T-helper 2 cell (primary cell): ENCODE measurements around the gene SLC9A5.

ENCODE experiments used
- DNase-seq, 5 experiments: peaks; one replicate each; pipeline versions ENCODE4 v3.0.0 to v3.0.0-alpha.2; 2012 to 2022

Gene SLC9A5

DNA sequence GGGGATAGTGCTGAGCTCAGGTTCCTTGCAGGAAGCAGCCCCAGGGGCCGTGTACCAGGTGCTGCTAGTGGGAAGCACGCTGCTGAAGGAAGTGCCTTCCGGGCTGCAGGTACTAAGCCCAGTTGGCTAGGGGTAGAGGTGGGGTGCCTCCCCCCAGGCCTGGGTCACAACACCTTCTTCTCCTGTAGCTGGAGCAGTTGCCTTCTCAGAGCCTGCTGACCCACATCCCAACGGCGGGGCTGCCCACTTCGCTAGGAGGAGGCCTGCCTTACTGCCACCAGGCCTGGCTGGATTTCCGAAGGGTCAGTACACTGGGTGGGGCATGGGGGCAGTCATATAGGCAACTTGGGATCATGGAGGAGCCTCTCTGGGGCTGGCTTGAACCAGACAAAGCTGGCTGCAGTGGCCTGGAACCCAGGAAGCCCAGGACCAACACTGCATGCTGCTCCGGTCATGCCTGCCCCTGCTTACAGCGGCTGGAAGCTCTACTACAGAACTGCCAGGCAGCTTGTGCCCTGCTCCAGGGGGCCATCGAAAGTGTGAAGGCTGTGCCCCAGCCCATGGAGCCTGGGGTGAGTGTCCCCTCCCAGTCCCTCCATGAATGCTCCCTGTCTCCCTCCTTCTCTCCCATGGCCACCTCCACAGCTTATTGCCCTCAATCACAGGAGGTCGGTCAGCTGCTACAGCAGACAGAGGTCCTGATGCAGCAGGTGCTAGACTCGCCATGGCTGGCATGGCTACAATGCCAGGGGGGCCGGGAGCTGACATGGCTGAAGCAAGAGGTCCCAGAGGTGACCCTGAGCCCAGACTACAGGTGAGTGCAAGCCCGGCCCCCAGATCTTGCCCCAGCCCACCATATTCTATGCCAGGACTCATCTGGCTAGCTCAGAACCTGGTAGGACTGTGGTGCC is 33.0 kb downstream of the SLC9A5 start:
- DNase-seq: no peak

DNA sequence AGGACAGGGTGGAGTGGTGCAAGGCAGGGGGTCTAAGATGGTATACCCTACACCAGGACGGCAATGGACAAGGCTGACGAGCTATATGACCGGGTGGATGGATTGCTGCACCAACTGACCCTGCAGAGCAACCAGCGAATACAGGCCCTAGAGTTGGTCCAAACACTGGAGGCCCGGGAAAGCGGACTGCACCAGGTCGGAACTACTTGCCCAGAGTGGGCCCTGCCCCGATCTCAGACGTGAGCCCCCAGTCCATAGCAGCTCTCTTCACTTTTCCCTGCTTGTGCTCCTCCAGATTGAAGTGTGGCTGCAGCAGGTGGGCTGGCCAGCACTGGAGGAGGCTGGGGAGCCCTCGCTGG is 33.6 kb downstream of the SLC9A5 start:
- no peak for DNase-seq

DNA sequence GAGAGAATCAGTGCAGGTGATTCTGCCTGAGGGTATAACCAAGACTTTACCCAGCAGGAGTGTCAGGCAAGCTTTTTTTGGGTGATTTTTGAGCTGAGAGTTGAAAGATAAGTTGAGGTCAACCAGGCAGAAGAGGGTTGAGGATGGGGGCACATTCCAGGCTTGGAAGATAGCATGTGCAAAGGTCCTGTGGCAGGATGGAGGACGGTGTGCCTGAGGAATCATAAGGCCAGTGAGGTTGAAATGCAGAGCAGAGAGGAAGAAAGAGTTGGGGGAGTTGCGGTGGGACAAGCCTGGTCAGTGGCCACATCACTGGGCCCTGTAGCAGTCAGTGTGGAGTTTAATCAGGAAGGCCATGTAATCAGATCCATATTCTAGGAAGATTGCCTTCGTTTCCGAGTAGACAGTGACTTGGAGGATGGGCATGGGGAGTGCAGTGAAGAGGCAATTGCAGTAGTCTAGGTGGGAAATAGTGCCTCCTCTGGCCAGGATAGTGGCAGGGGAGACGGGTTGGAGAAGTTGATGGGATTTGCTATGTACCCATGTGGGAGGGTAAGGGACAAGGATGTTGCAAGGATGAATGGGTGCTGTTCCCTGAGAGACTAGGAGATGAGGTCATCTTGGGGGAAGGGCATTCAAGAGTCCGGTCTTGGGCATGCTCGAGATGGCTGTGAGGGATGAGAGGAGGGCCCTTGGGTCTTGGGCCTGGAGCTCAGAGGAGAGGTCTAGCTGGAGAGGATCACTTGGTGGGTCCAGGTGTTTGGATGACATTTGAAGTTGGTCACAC is 34.5 kb downstream of the SLC9A5 start:
- DNase-seq: no peak

DNA sequence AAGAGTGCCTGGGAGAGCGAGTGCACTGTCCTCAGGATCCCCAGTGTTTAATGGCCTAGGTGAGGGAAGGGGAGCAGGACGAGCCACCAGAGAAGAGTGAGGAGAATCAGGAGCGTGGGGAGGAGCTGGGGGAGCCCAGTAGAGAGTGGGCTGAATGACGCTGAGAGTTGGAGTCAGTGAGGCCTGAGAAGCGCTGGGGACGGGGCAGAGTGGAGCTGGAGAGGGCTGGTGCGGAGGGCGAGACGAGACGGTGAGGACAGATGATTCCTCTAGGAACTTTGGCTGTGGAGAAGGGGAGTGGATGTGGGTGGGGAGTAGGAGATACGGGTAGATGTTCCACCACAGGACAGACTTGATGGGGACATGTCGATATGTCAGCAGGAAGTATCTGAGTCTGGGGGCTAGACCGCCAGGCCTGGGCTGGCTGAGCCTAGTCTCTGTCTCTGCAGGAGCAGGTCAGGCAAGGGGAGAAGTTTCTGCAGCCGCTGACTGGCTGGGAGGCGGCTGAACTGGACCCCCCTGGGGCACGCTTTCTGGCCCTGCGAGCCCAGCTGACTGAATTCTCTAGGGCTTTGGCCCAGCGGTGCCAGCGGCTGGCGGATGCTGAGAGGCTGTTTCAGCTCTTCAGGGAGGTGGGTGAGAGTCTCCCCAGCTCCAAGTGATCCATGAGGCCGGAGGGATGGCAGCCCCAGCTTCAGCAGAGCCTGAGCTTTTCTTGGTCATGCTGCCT is 35.2 kb downstream of the SLC9A5 start:
- DNase-seq: no peak

DNA sequence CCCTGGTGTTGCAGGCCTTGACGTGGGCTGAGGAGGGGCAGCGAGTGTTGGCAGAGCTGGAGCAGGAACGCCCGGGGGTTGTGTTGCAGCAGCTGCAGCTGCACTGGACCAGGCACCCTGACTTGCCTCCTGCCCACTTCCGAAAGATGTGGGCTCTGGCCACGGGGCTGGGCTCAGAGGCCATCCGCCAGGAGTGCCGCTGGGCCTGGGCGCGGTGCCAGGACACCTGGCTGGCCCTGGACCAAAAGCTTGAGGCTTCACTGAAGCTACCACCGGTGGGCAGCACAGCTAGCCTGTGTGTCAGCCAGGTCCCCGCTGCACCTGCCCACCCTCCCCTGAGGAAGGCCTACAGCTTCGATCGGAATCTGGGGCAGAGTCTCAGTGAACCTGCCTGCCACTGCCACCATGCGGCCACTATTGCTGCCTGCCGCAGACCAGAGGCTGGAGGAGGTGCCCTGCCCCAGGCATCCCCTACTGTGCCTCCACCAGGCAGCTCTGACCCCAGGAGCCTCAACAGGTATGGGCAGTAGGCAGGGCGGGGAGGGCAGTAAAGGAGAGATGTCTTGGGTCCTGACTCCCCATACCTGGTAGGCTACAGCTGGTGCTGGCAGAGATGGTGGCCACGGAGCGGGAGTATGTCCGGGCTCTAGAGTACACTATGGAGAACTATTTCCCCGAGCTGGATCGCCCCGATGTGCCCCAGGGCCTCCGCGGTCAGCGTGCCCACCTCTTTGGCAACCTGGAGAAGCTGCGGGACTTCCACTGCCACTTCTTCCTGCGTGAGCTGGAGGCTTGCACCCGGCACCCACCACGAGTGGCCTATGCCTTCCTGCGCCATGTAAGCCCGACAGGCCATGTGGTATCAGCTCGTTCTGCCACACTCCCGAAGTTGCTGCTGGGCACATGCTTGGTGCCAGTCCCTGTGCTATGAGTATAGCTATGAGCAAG is 36.2 kb downstream of the SLC9A5 start:
- no peak for DNase-seq

DNA sequence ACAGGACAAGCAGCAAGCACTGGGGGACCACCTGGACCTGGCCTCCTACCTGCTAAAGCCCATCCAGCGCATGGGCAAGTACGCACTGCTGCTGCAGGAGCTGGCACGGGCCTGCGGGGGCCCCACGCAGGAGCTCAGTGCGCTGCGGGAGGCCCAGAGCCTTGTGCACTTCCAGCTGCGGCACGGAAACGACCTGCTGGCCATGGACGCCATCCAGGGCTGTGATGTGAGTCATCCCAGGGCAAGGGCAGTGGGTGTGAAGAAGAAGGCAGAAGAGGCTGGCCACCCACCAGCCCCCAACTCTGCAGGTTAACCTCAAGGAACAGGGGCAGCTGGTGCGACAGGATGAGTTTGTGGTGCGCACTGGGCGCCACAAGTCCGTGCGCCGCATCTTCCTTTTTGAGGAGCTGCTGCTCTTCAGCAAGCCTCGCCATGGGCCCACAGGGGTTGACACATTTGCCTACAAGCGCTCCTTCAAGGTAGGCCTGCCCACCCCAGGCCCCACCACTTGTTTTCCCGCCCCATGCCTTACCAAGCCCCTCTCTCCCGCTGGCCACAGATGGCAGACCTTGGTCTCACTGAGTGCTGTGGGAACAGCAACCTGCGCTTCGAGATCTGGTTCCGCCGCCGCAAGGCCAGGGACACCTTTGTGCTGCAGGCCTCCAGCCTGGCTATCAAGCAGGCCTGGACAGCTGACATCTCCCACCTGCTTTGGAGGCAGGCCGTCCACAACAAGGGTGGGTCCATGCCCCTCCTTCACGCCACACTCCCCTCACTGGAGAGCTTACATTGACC is 37.9 kb downstream of the SLC9A5 start:
- no peak for DNase-seq

DNA sequence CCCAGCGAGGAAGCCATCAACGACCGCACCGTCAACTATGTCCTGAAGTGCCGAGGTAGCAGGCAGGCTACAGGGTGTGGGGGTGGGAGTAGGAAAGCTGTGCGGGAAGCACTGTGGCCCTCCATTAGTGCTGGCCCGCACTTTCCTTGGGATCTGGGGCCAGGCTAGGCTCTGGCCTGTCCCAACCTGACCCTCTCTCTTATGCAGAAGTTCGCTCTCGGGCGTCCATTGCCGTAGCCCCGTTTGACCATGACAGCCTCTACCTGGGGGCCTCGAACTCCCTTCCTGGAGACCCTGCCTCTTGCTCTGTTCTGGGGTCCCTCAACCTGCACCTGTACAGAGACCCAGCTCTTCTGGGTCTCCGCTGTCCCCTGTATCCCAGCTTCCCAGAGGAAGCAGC is 39.2 kb downstream of the SLC9A5 start:
- DNase-seq: no peak

DNA sequence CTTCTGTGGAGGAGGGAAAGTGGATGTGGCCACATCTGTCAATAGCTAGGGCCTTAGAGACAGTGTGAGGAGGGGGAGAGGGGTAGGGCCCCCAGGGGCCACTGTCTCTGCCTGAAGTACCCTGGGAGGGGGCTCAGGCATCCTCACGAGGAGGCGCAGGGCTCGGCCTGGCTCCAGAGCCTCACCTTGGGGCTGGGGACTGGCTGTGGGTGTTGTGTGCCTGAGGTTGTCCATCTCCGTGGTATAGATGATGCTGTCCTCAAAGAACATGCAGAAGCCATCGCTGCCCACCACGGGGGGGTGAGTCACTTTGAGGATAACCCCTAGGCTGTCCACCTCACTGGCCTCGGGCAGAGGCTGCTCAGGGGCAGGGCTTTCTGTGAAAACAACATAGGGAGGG is 42.7 kb downstream of the SLC9A5 start:
- no peak for DNase-seq

DNA sequence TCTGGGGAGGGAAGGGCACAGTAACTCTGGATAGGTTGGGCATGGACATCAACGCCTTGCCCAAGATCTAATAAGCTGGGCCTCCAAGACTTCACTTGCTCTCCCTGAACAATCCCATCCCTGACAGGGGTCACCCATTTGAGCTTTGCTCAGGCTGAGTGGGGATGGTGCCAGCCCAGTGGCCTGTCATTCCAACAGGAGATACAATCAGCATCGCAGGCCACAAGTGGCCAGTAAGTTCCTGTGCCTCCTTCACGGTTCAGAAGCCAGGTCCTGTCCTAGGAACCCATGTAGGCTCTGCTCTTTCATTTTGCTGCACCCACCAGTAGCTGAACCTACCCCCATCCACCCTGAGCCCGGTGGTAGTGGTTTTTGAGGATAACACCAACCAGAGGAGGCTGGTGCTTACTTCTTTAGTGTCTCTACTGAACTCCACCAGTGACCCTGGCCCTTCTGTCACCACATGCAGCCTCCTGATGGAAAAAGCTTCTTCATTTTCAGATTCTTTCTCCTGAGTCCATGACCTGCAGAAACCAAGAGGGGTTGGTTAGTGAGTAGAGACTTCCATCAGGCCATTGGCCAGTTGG is 45.5 kb downstream of the SLC9A5 start:
- no peak for DNase-seq

DNA sequence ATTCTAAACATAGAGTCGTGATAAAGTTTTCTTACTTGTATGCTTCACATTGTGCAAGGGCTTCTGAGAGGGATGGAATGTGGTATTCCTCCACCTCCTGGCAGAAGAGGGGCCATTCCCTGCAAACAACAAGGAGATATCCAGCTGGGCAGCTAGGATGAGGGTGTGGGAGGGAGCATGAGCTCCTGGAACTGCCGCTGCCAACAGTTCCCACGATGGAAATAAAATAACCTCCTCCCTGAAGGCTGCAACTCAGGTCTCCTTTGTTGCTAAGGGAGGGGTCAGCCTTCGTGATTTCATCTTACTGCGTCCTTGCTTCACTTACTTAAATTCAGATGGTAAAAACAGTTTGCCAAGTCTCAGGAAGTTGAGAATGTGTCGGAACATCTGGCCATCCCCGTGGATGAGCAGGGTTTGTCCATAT is 46.2 kb downstream of the SLC9A5 start:
- DNase-seq: no peak

DNA sequence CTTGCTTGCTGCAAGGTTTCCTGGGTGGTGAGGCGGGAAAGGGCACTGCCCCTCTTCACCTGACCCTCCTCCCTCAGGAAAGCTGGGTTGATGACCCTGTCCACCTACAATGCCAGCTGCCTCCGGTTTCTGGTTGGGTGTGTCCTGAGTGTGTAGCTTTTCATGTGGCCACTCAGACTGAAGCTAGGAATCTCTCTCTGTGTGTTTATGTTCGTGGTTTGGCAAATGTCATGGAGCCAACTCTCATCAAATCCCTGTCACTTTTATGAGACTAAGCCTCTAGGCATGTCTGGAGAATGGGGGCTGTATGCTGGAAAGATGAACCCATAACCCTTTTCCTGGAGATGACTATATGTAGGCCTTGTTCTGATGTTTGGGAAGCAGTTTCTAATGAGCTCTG is 47.6 kb downstream of the SLC9A5 start:
- DNase-seq: no peak

DNA sequence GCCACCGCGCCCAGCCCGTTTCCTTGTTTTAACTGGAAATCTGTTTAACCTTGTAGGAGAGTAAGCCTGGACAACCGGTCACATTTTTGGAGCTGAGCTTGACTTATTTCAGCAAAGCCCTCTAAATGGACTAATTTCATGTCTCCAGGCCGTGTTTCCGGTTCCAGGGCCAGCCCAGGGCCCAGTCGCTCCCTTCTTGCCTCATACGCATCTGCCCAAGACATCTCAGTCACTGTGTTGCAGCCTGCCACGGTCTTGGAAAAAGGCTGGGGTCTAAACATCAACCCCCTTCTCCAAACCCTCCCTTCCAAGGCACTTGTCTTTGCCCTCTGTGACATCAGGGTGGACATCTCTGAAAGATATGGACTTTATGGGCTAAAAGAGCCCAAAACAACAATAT is 49.5 kb downstream of the SLC9A5 start:
- DNase-seq: no peak

DNA sequence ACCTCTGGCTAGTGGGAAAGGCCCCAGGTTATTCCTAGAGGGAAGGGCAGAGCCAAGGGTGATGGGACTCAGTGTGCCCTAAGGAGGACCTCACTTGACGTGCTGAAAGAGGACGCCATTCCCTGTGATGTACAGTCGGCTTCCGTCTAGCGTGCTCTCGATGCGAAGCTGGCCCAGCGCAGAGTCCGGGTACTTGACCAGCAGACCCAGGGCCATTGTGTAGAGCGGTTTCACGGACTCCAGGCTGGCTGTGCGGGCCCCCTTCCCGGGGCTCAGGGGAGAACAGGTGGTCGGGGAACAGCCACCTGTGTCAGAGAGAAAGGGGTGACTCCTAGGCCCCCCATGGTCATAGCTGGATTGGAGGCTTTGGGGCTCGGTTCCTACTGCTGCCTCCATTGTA is 50.5 kb downstream of the SLC9A5 start:
- DNase-seq: no peak

DNA sequence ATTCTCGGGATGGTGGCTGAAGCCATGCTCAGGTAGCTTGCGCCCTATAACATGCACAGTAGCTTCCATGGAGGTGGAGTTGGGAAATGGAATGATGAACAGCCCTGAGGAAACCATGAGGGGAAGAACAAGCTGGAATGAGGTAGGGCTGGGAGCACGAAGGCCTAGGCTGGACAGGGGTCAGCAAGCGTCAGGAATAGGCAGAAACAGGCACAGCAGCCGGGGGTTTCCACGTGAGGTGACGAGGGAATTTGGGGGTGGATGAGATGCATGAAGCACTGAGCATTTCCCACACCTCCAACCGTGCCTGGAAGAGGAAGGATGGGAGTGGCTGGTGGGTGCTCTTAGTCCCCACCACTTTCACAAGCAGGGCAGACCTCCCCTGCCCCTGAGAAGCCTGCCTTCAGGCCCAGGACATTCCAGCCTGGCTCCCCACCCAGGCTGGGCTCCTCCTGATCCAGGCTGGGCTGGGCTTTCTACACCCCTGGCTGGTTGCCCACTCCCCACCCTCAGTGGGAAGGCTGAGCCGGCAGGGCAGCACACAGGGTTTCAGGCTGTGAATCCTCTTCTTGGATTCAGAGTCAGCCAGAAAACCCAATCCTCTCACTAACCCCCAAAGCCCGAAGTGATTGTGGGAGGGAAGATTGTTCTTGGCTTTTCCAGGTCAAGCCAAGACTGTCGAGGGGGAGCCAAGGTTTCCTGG is 52.5 kb downstream of the SLC9A5 start:
- no peak for DNase-seq

DNA sequence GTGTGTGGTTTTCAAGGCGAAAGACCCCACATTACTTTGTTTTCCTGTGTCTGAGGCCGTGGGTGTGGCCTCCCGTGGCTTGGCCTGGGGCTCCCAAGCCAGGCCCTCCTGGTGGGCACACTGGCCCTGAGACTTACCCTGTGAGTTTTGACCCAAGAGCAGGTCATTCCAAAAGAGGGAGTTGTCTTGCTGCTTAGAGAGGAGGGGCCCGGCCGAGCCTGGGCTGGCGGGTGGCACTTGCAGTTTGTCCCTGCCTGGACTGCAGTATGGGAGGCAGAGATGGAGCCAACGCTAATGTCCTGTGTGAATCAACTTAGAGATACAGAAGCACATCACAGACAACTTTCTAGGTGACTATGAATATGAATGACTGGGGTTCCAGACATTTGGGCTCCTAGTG is 53.3 kb downstream of the SLC9A5 start:
- no peak for DNase-seq

DNA sequence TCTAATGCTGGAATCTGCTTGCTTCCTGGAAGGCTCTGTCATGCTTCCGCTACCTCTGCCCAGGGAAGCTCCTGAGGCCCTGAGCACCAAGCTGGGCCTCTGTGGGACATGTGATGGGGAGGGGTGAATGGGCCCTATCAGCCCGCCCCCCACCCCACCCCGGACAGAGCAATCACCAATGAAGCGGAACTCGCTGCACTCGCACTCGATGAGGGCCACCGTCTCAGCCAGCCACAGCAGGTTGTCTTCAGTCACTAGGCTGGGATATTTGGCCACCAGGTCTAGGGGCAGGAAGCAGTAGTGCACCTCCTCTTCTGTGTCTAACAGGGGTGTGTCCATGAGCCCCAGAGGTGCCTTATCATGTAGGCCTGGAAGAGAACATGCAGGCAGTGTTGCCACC is 54.2 kb downstream of the SLC9A5 start:
- DNase-seq: no peak

DNA sequence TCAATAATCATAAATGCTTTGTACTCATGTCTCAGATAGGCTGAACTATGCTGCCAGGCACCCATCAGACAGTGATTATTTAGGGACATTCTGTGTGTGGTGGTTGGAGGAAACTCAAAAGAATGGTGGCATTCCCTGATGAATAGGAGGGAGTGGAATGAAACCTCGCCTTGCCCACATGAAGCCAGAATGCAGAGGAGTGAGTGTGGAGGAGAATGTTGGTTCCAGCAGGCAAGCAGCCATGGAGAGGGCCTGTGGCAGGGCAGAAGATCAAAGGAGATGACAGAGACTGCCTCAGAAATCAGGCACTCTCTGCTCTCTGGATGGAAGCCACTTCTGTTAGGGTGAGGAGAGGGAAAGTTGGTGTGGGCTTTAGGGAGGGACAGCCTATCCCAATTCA is 55.2 kb downstream of the SLC9A5 start:
- no peak for DNase-seq

DNA sequence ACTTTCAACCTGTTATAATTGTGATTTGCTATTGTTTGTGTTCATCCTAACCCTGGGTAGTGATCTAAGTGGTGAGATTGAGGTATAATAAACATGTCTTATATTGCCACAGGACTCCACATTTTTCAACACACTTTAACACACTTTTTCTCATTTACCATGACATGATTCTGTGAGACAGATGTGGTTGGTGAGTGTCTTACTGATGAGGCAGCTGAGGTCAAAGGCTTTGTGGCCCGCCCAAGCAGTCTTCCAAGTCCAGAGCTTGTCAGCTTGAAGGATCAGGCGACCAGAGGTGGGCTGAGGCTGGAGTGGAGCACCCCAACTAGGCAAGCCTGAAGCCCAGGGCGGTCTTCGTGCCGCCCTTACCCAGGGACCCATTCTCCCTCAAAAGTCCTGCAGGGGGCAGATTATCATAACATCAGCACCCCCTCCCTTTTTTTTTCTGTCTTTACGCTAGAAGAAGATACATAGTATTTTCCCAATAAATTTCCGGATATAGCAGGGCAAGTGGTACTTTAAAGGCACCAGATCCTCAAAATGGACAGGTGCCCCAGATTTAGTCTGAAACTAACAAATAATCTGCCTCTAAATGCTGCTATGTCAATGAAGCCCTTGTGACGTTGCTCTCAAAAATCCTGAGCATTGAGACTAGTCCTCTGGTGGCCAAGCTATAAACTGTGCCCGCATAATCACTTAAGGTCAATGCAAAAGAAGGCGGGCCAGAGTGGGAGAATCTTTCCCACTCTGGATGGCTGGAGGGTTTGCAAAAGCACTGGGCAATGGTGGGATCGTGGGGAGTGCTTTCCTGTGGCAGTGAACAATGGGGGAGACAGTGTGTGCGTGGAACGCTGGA is 56.7 kb downstream of the SLC9A5 start:
- DNase-seq: no peak

DNA sequence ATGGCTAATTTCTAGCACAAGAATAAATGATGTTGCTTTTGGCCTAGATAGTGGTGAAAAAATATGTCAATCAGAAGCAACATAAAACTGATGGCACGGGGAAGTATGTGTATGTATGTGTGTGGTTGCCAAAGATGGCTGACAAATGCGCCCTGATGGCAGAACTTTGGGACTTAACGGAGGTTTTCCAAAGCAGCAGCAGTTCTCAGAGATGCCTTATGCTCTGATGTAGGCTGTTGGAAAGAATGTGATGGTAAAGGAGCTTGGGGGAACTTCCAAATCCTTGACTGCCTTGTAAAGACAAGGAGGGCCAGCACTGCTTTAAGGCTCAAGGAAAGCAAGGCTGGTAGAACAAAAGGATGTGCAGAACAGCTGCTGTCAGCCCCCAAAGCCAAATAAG is 61.8 kb downstream of the SLC9A5 start:
- DNase-seq: no peak
